GM21423 (cell line): ENCODE measurements around the gene LDLRAD2.
"Not testable (repeated sequence)": the region's sequence is repeated elsewhere in the genome, so short reads cannot be mapped to it uniquely, and the experiment has no call there.

Source experiments
- ATAC-seq: cut with Tn5 transposase; IDR thresholded peaks from one replicate; pipeline ENCODE4 v1.9.1; 2021; ENCODE audit warnings: mild to moderate bottlenecking, moderate library complexity; ENCODE audit not compliant: unreplicated experiment

LDLRAD2 gene

DNA sequence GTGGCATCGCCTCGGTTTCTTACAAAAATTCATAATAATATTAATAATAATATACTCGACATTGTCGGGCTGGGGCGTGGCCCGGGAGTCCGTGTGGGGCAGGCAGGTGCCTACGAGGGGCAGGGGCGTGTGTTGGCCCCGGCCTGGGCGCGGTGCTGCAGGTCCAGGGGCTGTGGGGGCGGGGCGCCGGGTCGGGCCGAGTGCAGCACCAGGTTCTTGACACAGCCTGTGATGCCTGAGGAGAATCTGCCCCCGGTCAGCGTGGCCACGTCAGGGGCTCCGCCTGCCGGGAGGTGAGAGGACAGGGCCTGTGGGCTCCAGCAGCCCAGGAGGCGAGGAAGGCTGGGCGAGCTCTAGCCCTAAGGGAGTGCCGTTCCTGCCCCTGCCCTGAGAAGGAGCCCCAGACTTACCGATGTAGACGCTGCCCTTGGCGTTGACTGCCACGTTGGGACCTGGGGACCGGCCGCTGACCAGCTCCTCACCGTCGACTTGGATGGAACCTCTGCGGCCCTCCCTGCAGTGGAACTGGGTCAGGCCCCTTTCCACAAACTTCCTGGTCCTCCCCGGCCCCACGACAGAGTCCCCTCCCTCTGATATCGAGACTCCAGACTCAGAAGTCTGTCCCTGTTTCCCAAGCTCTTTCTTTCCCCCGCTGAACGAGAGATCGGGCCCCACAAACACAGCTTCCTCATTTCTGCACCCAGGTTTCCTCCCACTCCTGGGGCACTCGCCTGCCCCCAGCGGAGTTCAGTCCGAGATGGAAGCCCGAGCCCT is 11.3 kb downstream of the LDLRAD2 start:
- ATAC-seq = no peak

- ATAC-seq = no peak
These were observed 12.1 kb downstream of the LDLRAD2 start for GRCh38 chr1:21823980-21824702.

GRCh38 chr1:21824926-21825325 is 12.9 kb downstream of the LDLRAD2 start:
- ATAC-seq = no peak

- ATAC-seq = no peak
These were observed 13.3 kb downstream of the LDLRAD2 start for GRCh38 chr1:21825393-21825792.

- ATAC-seq = not testable (repeated sequence)
These were observed 14.6 kb downstream of the LDLRAD2 start for GRCh38 chr1:21826694-21827093.

DNA sequence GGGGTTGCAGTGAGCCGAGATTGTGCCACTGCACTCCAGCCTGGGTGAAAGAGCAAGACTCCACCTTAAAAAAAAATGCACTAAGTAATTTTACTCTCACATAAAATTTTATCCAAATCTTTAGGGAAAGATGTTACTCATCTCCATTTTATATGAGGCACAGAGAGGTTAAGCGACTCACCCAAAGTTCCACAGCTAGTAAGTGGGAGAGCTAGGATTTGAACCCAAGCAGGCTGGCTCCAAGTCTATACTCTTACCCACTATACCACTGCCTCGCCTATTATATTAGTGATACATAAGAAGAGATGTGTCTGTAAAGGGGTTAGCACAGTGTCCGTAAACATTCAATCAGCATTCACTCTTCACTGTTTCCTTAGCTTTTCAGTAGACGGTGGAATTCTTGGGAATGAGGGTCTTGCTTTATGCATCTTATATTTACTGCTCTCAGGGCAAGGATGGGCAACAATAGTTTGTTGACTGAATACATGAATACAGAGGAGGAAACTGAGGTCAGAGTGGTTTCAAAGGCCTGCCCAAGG is 15.1 kb downstream of the LDLRAD2 start:
- no peak for ATAC-seq

GRCh38 chr1:21828075-21828474 is 16.0 kb downstream of the LDLRAD2 start:
- ATAC-seq = no peak

DNA sequence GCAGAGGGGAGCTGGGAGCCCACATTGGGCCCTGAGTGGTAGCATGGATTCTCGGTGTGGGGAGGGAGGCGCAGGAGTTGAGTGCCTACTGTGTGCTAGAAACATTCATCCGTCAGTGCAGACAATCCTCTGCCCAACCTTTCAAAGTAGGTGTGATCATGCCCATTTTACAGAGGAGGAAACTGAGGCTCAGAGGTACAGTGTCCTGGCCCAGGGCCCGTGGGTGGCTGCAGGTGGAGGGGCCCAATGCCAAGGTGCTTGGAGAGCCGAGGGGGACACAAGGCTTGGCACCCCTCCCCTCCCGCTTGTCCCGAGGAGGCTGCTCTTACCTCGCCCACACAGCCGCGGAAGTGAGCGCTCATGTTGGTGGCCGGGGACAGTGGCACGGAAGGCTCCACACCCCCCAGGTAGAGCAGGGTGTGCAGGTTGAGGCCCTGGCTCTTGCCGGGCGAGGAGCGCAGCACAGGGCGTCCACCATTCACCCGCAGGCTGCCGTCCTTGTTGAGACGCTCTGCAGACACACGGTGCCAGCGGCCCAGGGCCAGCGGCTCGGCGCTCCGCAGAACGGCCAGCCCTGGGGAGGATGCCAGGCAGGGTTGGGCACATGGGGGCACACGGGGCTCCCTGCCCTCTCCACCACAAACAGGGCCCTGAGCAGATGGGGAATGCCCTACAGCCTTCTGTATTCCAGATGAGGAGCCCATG is 16.6 kb downstream of the LDLRAD2 start:
- ATAC-seq = no peak

GRCh38 chr1:21829294-21829693 is 17.2 kb downstream of the LDLRAD2 start:
- ATAC-seq = no peak

- no peak for ATAC-seq
These were observed 18.9 kb downstream of the LDLRAD2 start for GRCh38 chr1:21830792-21831453.

DNA sequence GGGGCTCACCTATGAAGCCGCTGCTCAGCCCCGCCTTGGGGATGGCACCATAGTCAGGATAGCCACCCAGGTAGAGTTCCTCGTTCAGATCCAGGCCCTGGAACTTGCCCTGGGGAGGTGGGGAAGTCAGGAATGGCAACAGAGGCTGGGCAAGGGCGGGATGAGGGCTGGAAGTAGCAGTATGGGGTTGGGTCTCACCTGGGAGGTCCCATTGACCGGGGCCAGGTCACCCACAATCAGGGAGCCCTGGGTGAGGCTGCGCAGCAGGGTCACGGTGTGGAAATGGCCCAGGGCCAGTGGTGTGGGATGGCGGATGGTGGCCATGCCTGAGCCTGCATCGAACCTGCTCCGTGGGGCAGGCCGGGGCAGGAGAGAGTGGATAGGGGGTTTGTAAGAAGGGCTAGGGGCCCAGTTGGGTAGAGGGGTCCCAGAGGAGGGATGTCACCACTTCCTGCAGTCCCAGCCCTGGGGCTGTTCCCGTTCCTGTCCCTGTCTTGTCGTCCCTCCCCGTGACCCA is 19.4 kb downstream of the LDLRAD2 start:
- no peak for ATAC-seq

GRCh38 chr1:21833392-21833976 is 21.4 kb downstream of the LDLRAD2 start:
- no peak for ATAC-seq

DNA sequence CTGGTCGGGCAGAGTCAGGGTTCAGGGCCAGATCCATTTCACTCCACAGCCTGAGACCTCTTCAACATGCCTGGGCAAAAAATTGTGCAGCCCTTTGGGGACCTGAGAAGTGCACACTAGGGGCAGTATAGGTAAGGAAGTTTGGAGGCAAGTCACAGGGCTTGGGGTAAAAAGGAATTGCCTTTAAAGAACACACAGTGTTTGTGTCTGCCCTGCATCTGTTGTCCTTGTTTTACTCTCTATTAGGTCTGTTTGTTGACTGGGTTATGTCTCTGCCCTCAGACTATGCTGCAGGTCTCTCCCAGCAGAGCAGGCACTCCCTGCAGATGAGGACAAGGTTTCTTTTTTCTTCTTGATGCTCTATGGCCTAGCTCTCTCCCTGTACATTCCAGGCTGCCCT is 22.0 kb downstream of the LDLRAD2 start:
- ATAC-seq = no peak

GRCh38 chr1:21834666-21835065 is 22.6 kb downstream of the LDLRAD2 start:
- ATAC-seq = no peak

DNA sequence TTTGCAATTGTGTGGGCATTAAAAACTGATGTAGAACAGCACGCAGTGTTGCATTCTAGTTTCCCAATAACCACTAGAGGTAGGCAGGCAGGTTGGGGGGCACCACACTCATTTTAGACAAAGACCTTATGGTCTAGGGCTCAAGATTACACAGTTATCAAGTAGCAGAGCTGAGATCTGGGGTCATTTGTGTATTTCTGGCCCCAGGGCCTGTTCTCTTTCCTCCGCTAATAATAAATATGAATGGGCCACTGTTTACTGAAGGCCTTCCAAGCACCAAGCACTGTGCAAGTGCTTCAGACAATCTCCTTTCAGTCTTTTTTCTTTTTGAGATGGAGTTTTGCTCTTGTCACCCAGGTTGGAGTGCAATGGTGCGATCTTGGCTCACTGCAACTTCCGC is 23.9 kb downstream of the LDLRAD2 start:
- no peak for ATAC-seq

DNA sequence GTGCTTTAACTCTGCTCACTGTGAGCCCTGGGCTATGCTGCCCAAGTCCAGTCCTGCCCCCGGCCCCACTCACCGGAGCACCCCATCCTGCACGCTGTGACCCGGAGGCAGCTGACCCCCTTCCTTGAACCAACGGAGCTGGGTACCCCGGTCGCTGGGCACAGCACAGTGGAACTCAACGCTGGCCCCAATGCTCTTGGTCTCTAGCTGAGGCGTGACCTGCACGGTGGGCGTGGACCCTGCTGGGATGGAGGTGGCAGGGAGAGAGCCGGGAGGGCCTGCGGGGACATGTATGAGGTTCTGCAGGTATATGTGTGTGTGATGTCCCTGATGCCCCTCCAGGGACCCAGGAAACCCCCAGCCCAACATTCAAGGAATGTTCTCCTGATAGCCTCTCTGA is 24.7 kb downstream of the LDLRAD2 start:
- no peak for ATAC-seq

DNA sequence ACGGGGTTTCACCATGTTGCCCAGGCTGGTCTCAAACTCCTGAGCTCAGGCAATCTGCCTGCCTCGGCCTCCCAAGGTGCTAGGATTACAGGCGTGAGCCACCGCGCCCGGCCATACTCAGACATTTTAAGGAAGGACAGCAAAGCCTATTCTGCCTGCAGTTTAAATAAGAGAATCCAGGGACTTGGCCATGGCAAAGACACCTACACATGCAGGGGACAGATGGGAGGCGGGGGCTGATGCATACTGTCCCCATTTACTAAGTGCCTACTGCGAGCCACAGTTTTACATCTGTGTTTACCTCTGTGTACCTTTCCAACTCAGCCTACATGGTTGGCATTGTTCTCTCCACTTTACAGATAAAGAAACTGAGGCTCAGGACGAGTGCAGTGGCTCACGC is 25.4 kb downstream of the LDLRAD2 start:
- no peak for ATAC-seq

DNA sequence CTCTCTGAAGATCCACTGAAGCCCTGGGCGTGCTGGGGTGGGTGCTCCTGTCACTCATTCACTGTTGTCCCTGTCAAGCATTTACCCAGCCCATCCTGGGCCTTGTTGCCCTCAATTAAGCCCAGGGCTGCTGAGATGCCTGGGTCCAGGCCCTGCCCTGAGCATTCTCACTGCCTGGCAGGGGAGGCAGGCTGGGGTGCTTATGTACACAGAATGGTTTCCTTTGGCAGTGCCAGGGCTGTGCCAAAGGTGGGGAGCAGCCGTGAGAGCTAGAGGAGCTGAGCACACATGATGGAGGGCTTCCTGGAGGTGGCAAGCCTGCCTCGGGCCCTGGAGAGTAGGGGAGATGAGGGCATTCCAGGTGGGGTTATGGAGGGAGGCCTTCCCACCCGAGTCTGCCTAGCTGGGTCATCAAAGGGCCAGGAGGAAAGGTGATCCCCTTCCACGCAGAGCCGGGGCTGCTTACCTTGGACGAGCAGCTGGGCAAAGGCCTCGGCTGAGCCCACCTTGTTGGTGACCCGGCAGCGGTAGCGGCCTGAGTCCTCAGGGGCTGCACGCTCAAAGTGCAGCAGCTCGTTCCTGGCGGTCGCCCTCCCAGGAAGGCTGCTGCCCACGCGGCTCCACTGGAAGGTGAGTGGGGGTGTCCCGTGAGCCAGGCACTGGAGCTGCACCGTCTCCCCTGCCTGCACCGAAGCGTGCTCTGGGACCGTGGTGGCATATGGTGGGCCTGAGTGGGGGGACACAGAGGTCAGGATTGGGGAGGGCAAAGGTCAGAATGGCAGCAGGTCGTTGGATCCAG is 26.5 kb downstream of the LDLRAD2 start:
- no peak for ATAC-seq

- no peak for ATAC-seq
These were observed 27.4 kb downstream of the LDLRAD2 start for GRCh38 chr1:21839337-21840037.
